Central memory CD4-positive, alpha-beta T cell (primary cell): ENCODE results near the gene GNAI2.
"Not testable (repeated sequence)": the region's sequence is repeated elsewhere in the genome, so short reads cannot be mapped to it uniquely, and the experiment has no call there.

Experiments
- DNase-seq: peaks from one replicate; pipeline ENCODE4 v3.0.0; 2022

Gene GNAI2

DNA sequence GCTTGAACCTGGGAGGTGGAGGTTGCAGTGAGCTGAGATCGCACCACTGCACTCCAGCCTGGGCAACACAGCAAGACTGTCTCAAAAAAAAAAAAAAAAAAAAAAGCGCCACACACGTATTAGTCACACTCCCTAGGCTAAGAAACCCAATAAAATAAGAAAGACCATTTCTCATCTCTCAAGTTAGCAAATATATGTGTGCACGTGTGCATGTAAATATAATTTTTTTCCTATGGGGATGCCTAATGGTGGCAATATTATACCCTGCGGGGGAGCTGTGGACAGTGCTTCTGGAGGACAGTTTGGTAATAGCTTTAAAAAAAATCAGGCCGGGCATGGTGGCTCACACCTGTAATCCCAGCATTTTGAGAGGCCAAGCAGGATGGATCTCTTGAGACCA, 48.1 kb downstream of the GNAI2 start:
- DNase-seq: not testable (repeated sequence)

GRCh38 chr3:50286322-50287227, 50.6 kb downstream of the GNAI2 start:
- DNase-seq: no peak

GRCh38 chr3:50287262-50287661, 51.3 kb downstream of the GNAI2 start:
- no peak for DNase-seq

DNA sequence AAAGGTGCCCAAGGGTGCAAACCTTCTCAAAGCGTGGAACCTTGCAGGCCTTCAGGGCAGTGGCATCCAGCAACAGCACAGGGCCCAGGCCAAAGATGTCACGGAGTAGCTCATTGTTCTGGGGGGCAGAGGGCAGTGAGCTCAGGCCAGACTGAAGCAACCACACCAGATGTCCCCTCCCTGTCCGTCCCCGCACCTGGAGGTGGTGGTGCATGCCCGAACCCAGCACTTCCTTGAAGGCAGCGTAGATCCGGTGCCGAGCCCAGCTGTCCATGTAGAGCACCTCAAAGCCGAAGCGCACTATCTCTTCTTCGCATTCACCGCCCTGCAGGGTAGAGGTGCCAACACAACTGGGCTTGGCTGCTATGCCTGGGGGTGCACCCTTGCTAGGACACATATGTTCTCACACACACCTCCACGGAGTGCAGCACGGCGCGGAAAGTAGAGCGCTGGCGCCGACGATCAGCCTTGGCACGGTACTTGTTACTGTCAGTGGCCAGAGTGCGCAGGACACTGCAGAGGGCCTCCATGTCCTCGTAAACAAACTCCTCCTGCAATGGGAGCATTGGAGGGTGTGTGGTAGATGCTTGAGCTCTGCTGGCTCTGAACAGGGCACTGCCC, 52.5 kb downstream of the GNAI2 start:
- no peak for DNase-seq

GRCh38 chr3:50289130-50289529, 53.1 kb downstream of the GNAI2 start:
- no peak for DNase-seq

DNA sequence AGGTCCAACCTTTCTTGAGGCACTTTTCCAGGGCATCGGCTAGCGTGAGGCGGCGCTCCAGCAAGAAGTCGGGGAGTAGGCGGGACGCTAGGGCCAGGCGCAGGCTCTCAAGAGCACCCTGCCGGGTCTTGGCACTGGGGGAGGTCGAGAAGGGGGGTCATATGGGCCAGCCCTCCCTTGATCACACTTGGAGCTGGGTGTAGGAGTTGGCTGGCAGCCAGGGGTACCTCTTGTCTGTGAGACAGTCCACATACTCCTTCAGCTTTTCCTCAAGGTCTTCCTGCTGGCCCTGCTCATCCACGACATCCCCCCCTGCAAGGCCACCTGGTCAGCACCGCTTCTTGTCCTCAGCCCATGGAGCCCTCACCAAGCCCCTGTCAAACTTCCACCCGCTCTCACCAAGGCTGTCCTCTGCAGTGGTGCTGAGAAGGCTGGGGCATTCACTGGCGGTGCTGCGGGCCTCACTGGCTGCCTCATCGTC, 54.2 kb downstream of the GNAI2 start:
- no peak for DNase-seq

GRCh38 chr3:50292159-50293078, 56.4 kb downstream of the GNAI2 start, which contains the start of gene IFRD2:
Gene IFRD2, minus strand, starts transcription at chr3:50292429. Its CDS starts 155 bp downstream, at chr3:50292274.
- peak; percentile 95 for DNase-seq

- DNase-seq: no peak
Observed at GRCh38 chr3:50293079-50293801, 57.2 kb downstream of the GNAI2 start.

GRCh38 chr3:50294089-50294488, 58.1 kb downstream of the GNAI2 start:
- DNase-seq: no peak

DNA sequence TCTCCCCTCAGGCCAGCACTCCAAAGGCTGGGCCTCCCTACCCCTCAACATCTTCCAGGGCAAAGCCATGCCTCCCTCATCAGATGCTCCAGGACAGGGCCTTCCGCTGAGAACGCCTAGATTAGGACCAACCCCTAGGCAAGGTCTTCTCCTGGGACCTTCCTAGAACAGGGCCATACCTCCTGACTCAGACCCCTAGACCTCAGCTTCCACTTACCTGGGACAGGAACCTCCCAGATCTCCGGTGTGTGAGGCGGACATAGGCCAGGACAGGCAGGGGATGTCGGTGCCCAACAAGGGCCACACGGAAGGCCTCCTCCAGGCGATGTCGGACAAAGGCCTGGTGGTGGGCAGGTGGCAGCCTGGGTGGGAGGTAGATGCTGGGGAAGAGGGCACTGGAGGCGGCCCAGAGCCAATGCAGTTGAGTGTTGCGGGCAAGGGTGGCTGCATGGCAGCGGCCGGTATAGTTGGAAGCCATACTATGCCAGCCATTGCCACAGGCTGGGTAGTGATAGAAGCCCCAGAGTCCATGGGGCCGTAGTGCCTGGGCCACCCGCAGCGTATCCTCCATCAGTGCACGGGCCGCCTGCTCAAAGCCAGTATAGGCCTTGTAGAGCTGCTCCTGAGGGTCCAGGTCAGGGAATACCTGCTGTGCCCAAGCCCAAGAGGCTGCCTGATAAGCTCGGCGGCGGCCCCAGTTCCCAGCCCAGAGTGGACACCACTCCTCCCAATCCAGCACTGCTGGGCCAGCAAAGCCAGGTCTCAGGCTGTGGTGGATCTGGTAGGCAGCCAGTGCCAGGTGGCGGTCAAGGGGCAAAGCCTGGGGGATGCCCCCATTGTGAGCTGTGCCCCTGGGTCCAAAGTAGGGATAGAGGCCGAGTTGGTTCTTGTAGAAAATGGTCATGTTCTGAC, 58.7 kb downstream of the GNAI2 start:
- DNase-seq: no peak

GRCh38 chr3:50295553-50296431, 59.8 kb downstream of the GNAI2 start:
- no peak for DNase-seq

DNA sequence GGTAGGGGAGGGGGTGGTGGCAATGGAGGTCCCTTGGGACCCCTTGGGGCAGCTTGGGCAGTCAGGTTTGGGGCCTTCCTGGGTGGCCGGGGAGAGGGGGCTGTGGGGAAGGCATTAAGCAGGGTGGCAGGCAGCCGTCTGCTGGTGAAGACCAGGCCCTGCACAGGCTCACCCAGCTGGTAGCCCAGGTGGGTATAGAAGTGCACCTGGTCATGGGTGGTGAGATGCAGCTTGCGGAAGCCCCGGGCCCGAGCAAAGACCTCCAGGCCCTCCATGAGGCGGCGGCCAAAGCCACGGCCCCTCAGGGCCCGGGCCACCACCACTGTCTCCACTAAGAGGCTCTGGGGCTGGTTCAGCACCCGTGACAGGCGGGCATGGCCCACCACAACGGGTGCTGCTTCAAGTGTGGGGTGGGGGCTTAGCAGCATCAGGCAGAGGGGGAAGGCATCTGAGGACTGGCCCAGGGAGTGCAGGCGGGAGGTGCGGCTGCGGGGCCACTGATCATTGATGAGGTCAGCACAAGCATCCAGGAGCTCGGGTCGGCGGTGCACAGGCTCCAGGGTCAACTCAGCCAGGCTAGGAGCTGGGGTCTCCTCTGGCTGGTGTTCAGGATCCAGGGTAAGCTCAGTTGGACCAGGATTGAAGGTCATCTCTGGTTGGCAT, 60.8 kb downstream of the GNAI2 start:
- no peak for DNase-seq

DNA sequence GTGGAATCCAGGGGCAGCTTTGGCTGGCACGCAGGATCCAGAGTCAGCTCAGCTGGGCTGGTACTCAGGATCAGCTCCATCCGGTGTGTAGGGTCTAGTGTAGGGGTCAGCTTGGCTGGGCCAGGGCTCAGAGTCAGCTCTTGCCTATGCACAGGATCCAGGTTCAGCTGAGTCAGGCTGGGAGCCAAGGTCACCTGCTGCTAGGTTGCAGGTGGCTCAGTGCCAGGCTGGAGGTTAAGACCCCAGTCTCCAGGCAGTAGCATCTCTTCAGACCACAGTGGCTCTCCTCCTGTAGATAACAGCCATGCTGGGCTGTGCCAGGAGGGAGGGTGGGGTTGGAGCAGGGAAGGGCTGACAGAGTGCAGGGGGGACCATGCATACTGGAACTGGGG, 61.4 kb downstream of the GNAI2 start:
- DNase-seq: no peak

DNA sequence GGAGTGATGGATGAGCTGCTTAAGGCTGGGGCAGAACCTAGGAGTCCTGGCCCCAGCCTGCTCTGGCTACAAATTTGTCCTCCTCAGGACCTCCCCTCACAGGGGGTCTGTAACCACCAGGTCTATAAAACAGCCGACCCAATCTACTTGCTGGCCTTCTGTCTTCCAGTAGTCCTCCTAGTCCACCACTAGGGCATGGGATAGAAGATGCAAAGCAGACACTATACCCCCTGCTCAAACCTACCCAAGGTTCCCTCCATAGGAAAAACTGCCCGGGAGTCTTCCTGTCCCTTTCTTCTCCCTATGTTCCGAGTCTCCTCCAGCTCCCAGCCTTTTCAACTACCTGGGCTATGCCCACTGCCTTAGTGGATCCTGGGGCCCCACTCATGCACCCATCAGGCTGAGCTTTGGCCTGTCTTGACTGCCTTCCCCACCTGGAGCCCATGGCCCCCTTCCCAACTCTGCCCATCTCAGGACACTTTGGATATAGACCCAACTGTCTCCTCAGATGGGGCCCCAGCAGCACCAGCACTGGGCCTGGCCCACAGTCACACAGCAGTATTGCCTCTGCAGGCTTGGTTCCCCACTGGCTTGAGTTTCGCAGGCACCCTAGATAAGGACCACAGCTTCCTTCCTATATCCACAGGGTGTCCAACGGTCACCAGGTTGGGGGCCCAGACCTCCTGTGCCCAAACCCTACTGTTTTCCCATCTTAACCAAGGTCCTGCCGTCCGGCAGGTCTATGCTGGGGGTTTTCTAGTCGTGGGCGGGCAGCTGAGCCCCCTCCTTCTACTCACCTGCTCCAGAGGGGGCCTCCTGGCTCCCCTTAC, 62.1 kb downstream of the GNAI2 start:
- no peak for DNase-seq

- peak; percentile 100 for DNase-seq
Observed at GRCh38 chr3:50298836-50299637, 63.0 kb downstream of the GNAI2 start, which contains the start of the genes HYAL3 and NAA80. Gene HYAL3, minus strand, starts transcription at chr3:50299405. Its CDS starts 3,803 bp downstream, at chr3:50295602. Gene NAA80, minus strand, starts transcription at chr3:50299405. Its CDS starts 1,942 bp downstream, at chr3:50297463.

DNA sequence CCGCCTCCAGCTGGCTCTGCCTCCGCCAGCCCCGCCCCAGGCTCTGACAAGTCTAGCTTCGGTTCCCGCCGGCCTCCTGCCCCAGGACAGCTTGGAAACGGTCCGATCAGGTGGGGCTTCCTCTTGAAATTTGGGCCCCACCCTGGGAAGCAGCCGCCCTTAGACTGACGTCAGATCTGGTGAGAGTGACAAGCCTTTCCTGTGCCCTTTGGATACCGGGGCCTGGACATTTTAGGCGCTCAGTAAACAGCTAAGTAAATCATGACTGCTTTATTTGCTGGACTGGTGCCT, 63.6 kb downstream of the GNAI2 start:
- DNase-seq: no peak

GRCh38 chr3:50299929-50300680, 64.1 kb downstream of the GNAI2 start:
- no peak for DNase-seq
